OCI-LY7 (cell line): ENCODE data around the gene ERMP1. TPM values are rescaled to one million over a fixed set of nuclear protein-coding genes. Genes with fewer than 3 reads are reported as not detected.

Experiments used
- BruUV-seq: library from RNA; stranded (reverse); fragments of 400-500 nt; replicated peaks from 2 replicates; lab custom pipeline; 2021; lab: Mats Ljungman, UMichigan
- CTCF ChIA-PET: fragments of 300-600 bp; sonication (Branson Sonifier 250); formaldehyde crosslinking; loops from one replicate; lab custom pipeline; 2022; ENCODE audit warnings: antibody characterized with exemption; ENCODE audit not compliant: unreplicated experiment; lab: Charles Lee
- POLR2A ChIA-PET: fragments of 300-600 bp; sonication (Branson Sonifier 250); formaldehyde crosslinking; loops from one replicate; lab custom pipeline; 2022; ENCODE audit warnings: antibody characterized with exemption; lab: Charles Lee
- DNase-seq: peaks from one replicate; pipeline ENCODE4 v3.0.0-alpha.2; 2015; ENCODE audit warnings: low spot score
- H2AFZ ChIP-seq: fragments of 200-600 bp; sonication (generic), shearing (Covaris generic); 2 replicates; pipeline ENCODE4 v1.6.1; 2014; ENCODE audit warnings: mild to moderate bottlenecking, antibody characterized with exemption, low read length, moderate library complexity
- H3K27ac ChIP-seq: fragments of 200-600 bp; sonication (generic); 2 replicates; pipeline ENCODE4 v1.5.1; 2014; ENCODE audit warnings: mixed run types, low read depth, mild to moderate bottlenecking, moderate library complexity, low read length, inconsistent platforms; ENCODE audit not compliant: poor library complexity, severe bottlenecking
- H3K36me3 ChIP-seq: fragments of 200-600 bp; sonication (generic); 2 replicates; pipeline ENCODE4 v1.6.1; 2014; ENCODE audit warnings: mild to moderate bottlenecking, antibody characterized with exemption, low read length, moderate library complexity, mixed read lengths; ENCODE audit not compliant: insufficient read depth
- H3K4me1 ChIP-seq: fragments of 200-600 bp; sonication (generic); 2 replicates; pipeline ENCODE4 v1.5.1; 2014; ENCODE audit warnings: mild to moderate bottlenecking, low read length; ENCODE audit not compliant: insufficient read depth, poor library complexity, severe bottlenecking
- H3K4me2 ChIP-seq: fragments of 200-600 bp; sonication (generic); 2 replicates; pipeline ENCODE4 v1.6.1; 2014; ENCODE audit warnings: mild to moderate bottlenecking, low read length
- H3K4me3 ChIP-seq: fragments of 200-600 bp; sonication (generic); 2 replicates; pipeline ENCODE4 v1.5.1; 2014; ENCODE audit warnings: mild to moderate bottlenecking, low read depth, low read length; ENCODE audit not compliant: poor library complexity, severe bottlenecking
- H3K79me2 ChIP-seq: fragments of 200-600 bp; sonication (generic); 2 replicates; pipeline ENCODE4 v1.6.1; 2016; ENCODE audit warnings: low read depth, mild to moderate bottlenecking, low read length, moderate library complexity, mixed read lengths; ENCODE audit not compliant: insufficient read depth
- H3K9me2 ChIP-seq: fragments of 200-600 bp; sonication (generic); 2 replicates; pipeline ENCODE4 v1.6.1; 2016; ENCODE audit warnings: mild to moderate bottlenecking, low read length, mixed read lengths; ENCODE audit not compliant: insufficient read depth
- H3K9me3 ChIP-seq: fragments of 200-600 bp; sonication (generic); 2 replicates; pipeline ENCODE4 v1.6.1; 2014; ENCODE audit warnings: mild to moderate bottlenecking, mixed run types, low read length, mixed read lengths
- H4K20me1 ChIP-seq: fragments of 200-600 bp; sonication (generic); 2 replicates; pipeline ENCODE4 v1.6.1; 2014; ENCODE audit warnings: mild to moderate bottlenecking, antibody characterized with exemption, low read length, moderate library complexity, mixed read lengths; ENCODE audit not compliant: insufficient read depth
- CTCF ChIP-seq: fragments of 200-600 bp; sonication (generic); conservative IDR thresholded peaks from 2 replicates; pipeline ENCODE4 v1.5.1; 2014; ENCODE audit warnings: mild to moderate bottlenecking, antibody characterized with exemption, low read length, moderate library complexity, mixed read lengths
- EZH2phosphoT487 ChIP-seq: fragments of 200-600 bp; sonication (generic); IDR thresholded peaks from 2 replicates; pipeline ENCODE4 v1.6.1; 2018; ENCODE audit warnings: low read depth, borderline replicate concordance, mild to moderate bottlenecking, mixed run types, antibody characterized with exemption, low read length, moderate library complexity, mixed read lengths
- intact Hi-C: fragments of 100-400 bp; cut with micrococcal nuclease; formaldehyde crosslinking; loops from one replicate; pipeline ENCODE4 v1.10.0; 2022; ENCODE audit not compliant: unreplicated experiment
- total RNA-seq, 2 experiments: library from RNA; depleted of rRNA in 1 of 2; stranded (reverse); fragments of >200 nt in 1 of 2; shearing (Covaris generic) in 1 of 2; gene quantifications; 2 replicates each; pipeline ENCODE4 v1.2.3, GENCODE V29; 2014 to 2022

Gene ERMP1
- total RNA-seq, 2 experiments from 2014 or later: 7.9 to 14.6 TPM

GRCh38 chr9:5840788-5841187 is 7.9 kb upstream of the ERMP1 start:
- POLR2A ChIA-PET: interaction anchor here (1.3 kb wide), 1 partner anchor 14 kb away, joined by 3 read pairs; no protein-coding TSS in a partner anchor
- Histone ChIP-seq H2AFZ (no peak overlapping the region), H3K36me3 (no peaks in the 10 kb centered on the region), H3K4me3 (no peak overlapping the region), H3K79me2 (no peaks in the 10 kb centered on the region), H3K9me2 (no peaks in the 10 kb centered on the region), H3K9me3 (peaks cover 6% of the 10 kb centered on the region), H3K27ac (no peak overlapping the region), H4K20me1 (no peaks in the 10 kb centered on the region), H3K4me2 (no peak overlapping the region), H3K4me1 (peaks cover 20% of the 10 kb centered on the region)
- intact Hi-C loops: no loop called here
- no peak for DNase-seq
- TF ChIP-seq EZH2phosphoT487 (no peak), CTCF (no peak)
- no TSS peak for BruUV-seq
- CTCF ChIA-PET: no interaction called here

- no peak overlapping the region for H3K4me3 ChIP-seq
- no TSS peak for BruUV-seq
- H3K9me2 ChIP-seq: no peaks in the 10 kb centered on the region
- POLR2A ChIA-PET: interaction anchor here (1.3 kb wide), 1 partner anchor 13 kb away, joined by 3 read pairs; no protein-coding TSS in a partner anchor
- TF ChIP-seq CTCF (no peak), EZH2phosphoT487 (no peak)
- H3K27ac ChIP-seq: no peak overlapping the region
- H3K4me1 ChIP-seq: peaks cover 16% of the 10 kb centered on the region
- H3K79me2 ChIP-seq: no peaks in the 10 kb centered on the region
- H3K9me3 ChIP-seq: peaks cover 6% of the 10 kb centered on the region
- no peak for DNase-seq
- no peaks in the 10 kb centered on the region for H3K36me3 ChIP-seq
- H3K4me2 ChIP-seq: no peak overlapping the region
- CTCF ChIA-PET: no interaction called here
- no peaks in the 10 kb centered on the region for H4K20me1 ChIP-seq
- H2AFZ ChIP-seq: 0 out of 2 replicates have a peak overlapping the region, but pooled peaks have one; percentile 31
- intact Hi-C loops: loop anchor here (10.0 kb wide), 2 partner anchors 245 to 855 kb away; partner anchors contain the start of gene JAK2
These were observed 6.6 kb upstream of the ERMP1 start for GRCh38 chr9:5839572-5839902.

- POLR2A ChIA-PET: no interaction called here
- Histone ChIP-seq H3K9me3 (peaks cover 6% of the 10 kb centered on the region), H3K27ac (no peak overlapping the region), H3K36me3 (no peaks in the 10 kb centered on the region), H3K79me2 (no peaks in the 10 kb centered on the region), H3K4me2 (no peak overlapping the region), H3K9me2 (no peaks in the 10 kb centered on the region), H3K4me3 (no peak overlapping the region), H2AFZ (0 out of 2 replicates have a peak overlapping the region, but pooled peaks have one; percentile 31), H4K20me1 (no peaks in the 10 kb centered on the region), H3K4me1 (peaks cover 13% of the 10 kb centered on the region)
- no TSS peak for BruUV-seq
- CTCF ChIA-PET: no interaction called here
- TF ChIP-seq CTCF (no peak), EZH2phosphoT487 (no peak)
- DNase-seq: peak; percentile 11
- intact Hi-C loops: loop anchor here (10.0 kb wide), 2 partner anchors 244 to 854 kb away; partner anchors contain the start of gene JAK2
These were observed 6.1 kb upstream of the ERMP1 start for GRCh38 chr9:5838884-5839571.
